HG03460 (cell line): ENCODE data around the gene MARS1.

ENCODE experiments used
- ATAC-seq: cut with Tn5 transposase; IDR thresholded peaks from one replicate; pipeline ENCODE4 v1.9.1; 2021; ENCODE audit not compliant: unreplicated experiment

MARS1 gene

DNA sequence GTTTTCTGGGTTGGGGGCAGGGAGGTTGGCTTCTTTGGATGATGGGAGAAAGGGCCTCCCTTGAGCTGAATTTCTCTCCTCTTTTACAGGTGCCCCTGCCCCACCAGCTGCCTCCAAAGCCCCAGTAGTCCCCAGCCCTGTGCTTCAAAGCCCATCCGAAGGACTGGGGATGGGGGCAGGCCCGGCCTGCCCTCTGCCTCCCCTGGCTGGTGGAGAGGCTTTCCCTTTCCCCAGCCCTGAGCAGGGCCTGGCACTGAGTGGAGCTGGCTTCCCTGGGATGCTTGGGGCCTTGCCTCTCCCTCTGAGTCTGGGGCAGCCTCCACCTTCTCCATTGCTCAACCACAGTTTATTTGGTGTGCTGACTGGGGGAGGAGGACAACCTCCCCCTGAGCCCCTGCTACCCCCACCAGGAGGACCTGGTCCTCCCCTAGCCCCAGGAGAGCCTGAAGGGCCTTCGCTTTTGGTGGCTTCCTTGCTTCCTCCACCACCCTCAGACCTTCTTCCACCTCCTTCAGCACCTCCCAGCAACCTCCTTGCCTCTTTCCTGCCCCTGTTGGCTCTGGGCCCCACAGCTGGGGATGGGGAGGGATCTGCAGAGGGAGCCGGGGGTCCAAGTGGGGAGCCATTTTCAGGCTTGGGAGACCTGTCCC is 38.7 kb downstream of the MARS1 start:
- ATAC-seq: no peak

DNA sequence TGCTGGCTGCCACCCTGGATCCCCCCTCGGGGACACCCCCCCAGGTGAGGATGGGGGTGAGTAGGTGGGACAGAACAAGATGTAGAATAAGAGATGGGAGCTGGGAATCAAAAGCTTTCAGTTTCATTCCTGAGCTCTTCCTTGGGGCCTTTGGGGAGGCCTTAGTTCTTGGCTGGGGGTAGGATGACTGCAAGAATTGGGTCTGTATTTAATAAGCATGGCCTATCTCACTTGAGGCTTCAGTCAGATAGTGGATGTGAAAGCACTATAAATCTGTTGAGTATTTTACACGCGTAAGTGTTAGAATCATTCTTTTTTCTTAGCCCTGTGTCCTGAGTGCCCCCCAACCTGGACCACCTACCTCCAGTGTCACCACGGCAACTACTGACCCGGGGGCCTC is 39.3 kb downstream of the MARS1 start:
- ATAC-seq: no peak

DNA sequence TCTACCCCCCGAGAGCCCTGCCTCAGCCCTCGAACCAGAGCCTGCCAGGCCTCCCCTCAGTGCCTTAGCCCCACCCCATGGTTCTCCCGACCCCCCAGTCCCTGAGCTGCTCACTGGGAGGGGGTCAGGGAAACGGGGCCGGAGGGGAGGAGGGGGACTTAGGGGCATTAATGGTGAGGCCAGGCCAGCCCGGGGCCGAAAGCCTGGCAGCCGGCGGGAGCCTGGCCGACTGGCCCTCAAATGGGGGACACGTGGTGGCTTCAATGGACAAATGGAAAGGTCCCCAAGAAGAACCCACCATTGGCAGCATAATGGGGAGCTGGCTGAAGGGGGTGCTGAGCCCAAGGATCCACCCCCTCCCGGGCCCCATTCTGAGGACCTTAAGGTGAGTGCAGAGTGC is 40.3 kb downstream of the MARS1 start:
- no peak for ATAC-seq

DNA sequence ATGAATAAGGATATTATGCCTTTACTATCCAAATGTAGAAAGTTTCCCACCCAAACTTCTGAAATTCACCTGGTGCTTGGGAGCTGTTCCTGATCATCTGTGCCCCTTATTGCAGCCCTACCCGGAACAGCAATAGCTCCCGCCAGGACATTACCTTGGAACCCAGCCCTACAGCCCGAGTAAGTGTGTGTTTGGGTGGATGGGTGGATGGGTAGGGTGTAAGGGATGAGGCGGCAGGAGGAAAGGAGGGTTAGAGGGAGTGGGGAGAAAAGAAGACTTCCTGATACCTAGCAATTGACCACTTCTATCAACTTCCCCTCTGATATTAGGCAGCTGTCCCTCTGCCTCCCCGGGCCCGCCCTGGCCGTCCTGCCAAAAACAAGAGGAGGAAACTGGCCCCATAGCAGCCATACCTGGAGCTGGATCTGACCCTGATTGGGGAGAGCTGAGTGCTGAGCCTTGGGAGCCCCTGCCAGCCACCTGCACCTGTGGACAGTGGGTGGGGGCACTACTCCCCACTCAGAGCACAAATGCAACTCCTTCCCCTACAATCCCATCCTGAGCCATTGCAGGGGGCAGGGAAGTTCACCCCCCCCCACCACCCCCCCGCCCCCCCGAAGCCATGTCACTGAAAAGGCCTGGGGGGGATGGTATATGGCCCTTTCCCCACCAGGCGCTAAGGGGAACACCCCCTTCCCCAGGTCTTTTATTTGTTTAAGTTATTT is 41.1 kb downstream of the MARS1 start:
- ATAC-seq: no peak

DNA sequence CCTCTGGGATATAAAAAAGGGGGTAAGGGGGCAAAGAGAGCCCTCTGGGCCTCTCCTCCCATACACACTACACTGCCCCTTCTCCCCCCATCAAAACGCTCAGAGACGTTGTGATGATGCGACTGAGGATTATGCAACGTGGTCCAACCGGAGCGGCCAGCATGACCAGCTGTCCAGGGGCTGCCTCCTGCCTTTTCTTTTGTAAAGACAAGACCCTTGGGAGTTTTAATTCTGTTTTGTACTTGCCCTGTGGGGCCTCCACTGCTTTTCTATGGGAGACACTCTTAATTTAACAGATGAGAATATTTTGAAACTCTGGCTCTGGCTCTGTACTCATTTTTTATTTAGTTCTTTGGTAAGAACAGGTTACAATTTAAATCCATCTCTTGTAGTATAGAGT is 42.0 kb downstream of the MARS1 start:
- no peak for ATAC-seq

DNA sequence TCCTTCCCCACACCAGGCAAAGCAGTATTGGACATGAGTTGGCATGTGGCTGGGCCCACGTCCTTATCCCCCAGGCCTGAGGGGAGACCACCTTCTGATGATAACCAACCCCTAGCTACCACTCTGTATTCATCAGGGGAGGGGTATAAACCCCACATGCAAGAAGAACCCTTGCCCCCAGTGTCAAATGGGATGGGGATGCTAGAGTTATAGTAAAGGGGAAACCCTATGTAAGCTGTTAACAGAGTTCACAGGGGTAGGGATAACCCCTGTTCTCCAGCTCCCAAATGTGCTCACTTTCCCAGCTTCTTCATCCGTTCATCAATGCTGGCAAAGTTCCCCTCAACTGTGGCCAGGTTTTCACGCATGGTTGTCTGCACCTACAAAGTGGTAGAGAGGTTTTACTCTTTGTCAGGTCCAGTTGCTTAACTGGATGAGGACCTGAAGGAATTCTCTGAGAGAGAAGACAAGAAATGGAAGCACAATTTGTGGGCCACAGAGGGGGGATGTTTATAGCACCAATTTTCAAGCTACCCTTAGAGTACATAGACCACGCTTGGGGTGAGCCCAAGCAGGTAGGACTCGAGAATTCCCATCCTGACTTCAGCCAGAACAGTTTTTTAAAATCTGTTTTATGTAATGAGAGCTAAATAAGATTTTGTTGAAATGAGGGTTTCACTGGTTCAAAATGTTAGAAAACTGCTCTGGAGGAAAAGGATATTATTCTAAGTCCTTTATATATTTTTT is 42.7 kb downstream of the MARS1 start:
- ATAC-seq: no peak

DNA sequence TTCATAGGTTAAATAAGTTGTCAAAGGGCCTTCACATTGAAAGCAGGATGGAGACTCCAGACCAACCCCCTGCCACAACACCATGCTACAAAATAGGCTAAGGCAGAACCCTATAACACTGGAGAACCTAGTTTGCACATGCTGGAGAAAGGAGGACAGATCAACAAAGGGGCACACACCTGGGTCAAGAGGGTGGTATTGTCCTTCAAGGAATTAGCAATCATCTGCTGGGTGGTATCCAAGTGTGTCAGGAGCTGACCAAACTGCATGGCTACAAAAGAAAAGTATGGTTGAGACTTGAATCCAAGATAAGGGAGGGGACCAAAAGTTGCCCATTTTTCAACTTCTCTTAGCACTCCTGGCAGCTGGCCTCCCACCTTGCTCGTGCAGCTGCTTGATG is 44.0 kb downstream of the MARS1 start:
- ATAC-seq: no peak

DNA sequence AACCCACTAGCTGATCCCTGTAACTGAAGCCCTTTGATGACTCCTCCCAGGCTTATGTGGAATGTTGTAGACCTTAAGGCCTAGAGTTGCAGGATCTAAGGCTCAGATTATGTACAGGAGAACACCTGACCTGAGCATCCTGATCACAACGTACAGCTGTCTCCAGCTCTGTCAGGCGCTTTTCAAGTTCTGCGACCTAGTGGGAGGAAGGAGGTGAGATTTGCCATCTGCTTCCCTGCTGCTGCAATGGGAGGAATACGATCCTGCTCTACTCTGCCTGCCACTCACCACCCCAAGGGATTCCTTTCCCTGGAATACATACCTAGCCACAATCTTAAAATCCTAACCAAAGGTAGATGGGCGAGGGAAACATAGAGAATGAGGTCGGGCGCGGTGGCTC is 45.2 kb downstream of the MARS1 start:
- ATAC-seq: no peak

DNA sequence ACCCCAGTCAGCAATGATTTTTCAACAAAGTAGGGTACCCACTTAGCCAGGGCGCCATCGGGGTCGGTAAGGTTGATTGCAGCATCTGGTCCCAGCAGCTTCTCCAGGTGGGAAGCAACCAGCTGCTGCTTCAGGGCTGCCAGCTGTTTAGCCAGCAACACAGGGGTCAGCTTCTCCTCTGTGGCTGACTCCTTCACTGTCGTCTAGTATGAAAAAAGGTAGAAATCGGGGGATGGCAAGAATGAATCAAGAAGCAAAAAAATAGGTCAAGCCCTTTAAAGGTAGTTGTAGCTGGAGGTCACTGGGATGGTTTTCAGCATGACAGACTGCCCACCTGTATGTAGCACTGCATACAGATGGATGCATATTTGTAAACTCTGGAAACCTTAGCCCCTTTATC is 46.4 kb downstream of the MARS1 start:
- ATAC-seq: no peak

DNA sequence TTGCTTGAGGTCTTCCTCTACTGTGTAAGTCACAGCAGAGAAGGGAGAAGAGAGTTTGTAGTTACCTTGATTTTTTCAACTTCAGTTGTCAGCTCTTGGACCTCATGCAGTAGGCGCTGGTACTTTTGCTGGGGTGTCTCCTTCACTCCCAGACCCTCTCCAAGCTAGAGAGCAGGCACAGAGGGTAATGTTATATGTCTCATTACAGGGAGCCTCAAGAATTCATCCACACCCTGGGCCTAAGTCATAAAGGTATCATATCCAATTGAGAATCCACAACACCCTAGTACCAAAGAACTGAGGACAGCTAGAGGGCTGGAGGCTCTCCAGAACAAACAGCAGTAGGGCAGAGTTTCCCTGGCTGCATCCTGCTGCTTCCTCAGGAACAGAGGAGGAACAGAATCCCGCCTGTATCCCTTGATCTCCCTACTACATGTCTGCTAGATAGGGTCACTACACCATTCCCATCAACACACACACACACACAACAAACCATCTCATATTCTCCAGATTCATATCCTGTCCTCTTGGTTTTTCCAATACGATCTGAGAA is 47.2 kb downstream of the MARS1 start:
- no peak for ATAC-seq

DNA sequence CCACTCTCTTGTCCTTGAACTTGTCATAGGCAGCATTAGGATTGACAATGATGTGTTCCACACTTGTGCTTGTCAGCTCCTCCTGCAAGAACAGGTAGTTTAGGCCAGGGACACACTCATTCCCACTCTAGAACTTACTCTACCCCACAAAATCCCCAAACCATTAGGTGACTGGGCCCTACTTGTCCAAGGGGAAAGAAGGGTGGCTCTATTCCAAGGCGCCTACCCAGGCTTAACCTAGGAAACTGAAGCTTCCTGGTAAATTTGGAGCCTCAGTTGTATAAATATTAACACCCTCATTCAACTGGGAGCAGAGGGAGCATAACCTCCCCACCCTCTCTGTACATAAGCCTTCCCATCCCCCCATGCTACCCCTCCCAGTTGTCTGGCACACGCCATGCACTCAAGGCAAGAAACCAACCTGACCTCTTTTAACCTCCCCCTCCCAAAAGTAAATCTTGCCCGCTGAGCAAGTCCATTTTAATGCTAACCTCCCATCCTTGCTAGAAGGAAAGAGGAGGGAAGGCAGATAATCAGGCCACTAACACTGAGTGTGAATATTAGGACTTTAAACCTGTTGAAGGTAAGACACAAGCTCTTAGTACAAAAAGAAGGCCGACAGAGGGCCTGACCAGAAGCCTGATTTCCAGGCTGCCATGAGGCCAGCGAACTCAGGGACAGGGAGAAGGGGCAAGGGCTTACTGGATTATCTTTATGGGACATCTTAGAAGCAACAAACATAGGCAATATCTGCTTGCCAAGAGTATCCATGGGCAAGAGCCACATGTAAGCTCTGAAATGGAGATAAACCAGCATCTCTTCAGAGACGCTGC is 48.1 kb downstream of the MARS1 start:
- no peak for ATAC-seq

DNA sequence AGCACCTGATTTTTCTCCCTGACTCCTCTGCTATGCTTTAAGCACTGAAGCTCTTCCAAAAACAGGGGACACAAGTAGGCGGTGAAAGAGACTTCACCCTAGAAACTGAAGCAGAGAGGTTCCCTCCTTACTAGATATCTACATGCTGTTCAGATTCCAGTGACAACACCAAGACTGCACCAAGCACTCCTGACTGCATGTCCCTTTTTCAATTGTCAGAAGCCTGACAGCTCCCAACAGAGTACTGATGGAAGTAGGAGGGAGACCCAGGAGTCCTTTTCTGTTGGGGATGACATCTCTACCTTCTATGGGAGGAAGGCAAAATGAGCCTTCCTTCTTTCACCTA is 48.7 kb downstream of the MARS1 start:
- ATAC-seq: no peak

DNA sequence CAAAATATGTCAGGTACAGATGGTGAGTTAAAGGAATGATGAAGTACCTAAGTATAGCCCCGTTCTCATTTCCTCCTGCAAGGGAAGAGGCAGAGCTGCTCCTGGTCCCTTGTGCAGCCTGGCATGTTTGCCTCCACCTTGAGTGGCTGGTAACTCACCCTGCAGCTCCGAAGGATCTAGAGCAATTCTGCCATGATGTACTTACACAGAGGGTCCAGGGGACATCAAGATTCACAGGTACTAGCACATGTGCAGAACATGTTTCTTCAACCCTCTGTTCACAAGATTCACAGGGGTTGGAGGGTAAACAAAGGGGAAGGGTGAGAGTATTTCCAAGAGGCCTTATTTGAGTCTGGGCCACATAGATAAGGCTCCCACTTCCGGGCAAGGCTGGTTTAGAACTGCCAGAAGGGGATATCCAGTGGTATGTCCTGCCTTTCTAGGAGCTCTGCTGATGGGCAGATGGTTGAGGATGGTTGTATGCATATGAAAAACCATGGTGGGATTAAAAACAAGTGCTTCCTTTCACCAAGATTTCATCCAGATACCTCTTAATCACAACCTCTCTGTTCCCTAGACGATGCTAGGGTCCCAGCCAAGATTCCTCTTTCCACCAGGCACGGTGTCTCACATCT is 51.4 kb downstream of the MARS1 start:
- no peak for ATAC-seq

DNA sequence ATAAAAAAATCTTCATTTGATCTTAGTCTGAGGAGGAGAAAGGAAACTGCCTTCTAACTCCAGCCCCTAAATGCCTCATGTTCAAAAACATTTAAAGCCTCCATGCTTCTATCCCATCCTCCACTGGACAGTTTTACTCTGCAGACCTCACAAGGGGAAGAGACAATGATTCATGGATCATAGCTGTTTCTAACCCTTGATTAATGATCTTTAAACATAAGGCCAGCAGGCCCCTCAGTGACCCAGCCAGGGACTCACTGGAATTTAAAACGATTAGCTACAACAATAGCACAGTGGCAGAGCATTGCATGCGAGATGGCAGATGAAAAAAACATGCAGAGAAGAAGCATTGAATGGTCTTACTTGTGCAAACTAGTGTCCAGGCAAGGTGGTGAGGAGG is 53.1 kb downstream of the MARS1 start:
- ATAC-seq: no peak

DNA sequence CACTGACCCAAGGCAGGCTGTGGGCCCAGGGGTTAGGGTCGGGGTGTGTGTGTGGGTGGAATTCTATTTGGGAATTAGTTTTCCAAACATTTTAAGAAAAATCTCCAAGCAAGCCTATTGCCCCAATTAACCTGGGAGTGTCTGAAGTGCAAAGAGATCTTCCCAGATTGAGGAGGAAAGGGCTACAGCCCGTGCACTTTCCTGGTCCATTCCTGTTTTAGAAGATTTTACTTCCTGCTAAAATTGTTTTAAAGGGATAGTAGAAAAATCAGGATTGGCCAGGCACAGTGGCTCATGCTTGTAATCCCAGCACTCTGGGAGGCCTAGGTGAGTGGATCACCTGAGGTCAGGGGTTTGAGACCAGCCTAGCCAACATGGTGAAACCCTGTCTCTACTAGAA is 53.8 kb downstream of the MARS1 start:
- no peak for ATAC-seq

DNA sequence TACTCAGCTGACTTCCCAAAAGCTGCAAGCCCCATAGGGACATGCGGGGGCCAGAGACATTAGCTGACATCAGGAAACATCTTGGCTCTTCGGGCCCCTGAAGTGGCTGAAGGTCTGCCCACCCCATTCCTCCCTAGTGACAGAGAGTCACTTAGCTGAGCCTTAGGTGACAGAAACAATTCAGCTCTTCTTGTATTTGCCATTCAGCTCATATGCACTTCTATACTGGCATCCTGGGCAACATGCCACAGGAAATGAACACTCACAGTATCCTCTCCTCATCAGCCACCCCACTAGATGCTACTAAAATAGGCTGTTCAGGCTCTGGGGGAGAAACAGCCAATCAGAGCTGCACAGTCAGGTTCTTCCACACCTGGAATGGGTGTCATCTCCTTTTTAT is 55.7 kb downstream of the MARS1 start:
- ATAC-seq: no peak

DNA sequence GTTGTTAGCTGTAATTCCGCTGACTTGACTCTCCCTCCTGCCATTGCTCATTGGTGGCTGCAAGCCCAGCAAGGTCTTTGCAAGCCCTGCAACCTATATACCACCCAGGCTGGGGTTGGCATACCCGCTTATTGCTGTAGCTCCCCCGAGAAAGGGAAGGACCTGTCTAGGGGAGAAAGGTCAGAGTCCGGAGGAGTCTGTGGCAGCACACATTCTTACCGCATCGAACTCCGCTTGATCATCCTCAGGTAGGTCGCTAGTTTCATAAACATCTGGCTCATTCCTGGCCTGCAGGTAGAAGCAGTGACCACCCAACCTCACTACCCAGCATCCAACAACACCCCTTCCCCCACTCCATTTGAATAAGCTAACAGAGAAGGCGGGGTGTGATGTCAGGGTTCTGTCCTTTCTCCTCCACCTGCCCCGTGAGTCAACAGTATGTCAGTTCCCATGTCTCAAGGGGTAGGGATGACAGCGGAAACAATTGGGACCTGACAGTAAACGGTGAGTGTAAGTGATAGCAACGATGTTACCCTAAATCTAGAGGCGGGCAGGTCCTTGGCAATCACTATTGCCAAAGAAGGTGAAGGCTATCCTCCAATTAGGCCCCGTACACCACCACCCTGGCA is 58.1 kb downstream of the MARS1 start:
- no peak for ATAC-seq

DNA sequence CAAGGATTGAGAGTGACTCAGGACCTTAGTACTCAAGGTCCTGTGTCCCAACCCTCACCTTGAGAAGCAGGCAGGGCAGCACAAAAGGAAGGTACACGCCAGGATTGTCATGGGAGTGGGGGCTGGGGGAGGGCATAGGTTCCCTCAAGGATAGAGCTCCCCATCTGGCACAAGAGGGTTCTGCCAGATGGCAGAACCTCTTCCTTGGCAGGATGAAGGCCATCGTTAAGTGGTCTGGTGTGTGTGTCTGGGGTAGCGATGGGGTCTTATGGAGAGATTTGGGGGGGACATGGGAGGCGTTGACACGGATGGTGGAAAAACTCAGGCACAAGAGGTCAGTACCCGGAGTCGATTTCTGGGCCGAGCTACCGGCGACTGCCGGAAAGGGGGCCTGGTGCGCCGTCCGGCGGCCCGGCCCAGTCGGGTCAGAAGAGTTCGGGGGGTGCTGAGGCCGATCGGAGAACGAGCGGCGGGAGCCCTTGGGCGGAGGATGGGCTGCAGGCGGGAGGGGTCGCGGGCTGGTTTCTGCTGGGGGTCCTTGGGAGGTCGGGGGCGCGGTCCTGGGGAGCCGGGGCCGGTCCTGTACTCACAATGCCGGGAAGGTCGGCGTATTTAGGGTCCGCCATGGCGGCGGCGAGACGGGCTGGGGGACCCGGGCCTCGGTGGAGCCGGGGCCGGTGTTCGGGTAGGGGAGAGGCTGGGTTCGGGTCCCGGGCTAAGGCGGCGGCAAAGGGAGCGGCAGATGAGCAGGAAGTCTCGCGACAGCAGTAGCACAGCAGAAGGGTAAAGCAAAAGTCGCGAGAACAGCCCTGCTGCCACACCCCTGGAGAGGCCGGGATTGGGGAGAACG is 58.8 kb downstream of the MARS1 start, which contains the start of gene DCTN2:
DCTN2 (minus strand) TSS at position 755 of the 850 bp plus-strand sequence; CDS start at position 626, 129 bp downstream.
- ATAC-seq: peak; percentile 99
